ENCODE data around the gene TIMP1. TPM values are rescaled to one million over a fixed set of nuclear protein-coding genes. Genes with fewer than 3 reads are reported as not detected.

Gene TIMP1
- total and polyA plus RNA-seq, 2 experiments from 2014 or later, result 39.0 to 117 TPM

Small RNAs within 50 kb of the gene (microRNA-seq; reads per million reads assigned to microRNA genes)
- gene MIR4769, result not detected

Small RNAs within 50 kb of the gene (small RNA-seq; reads per million reads assigned to genes)
- gene MIR4769 (ENCODE audit: low replicate concordance), result not detected

Other genes starting within 250 kb of the TIMP1 start
- 1.2 and 1.5 TPM in 2 replicates for gene ZNF157, start 211.9 kb upstream of the TIMP1 start, total RNA-seq (2014; rRNA removed; shearing (Covaris generic))
- gene ZNF157, start 211.9 kb upstream of the TIMP1 start, polyA plus RNA-seq (2016; fragmentation: Nextera tagmentation; extraction: Ambion mirVana), result 0.68 and 0.70 TPM in 2 replicates
- gene ZNF41, start 99.2 kb upstream of the TIMP1 start, total RNA-seq (2014; rRNA removed; shearing (Covaris generic)), result 6.3 and 6.4 TPM in 2 replicates
- gene ZNF41, start 99.2 kb upstream of the TIMP1 start, polyA plus RNA-seq (2016; fragmentation: Nextera tagmentation; extraction: Ambion mirVana), result 1.1 and 2.0 TPM in 2 replicates
- gene ARAF, start 21.2 kb upstream of the TIMP1 start, total RNA-seq (2014; rRNA removed; shearing (Covaris generic)), result 18.0 and 28.2 TPM in 2 replicates
- 35.9 and 43.9 TPM in 2 replicates for gene ARAF, start 21.2 kb upstream of the TIMP1 start, polyA plus RNA-seq (2016; fragmentation: Nextera tagmentation; extraction: Ambion mirVana)
- gene SYN1, start 37.4 kb downstream of the TIMP1 start, total RNA-seq (2014; rRNA removed; shearing (Covaris generic)), result 4.7 and 6.7 TPM in 2 replicates
- 3.6 and 7.1 TPM in 2 replicates for gene SYN1, start 37.4 kb downstream of the TIMP1 start, polyA plus RNA-seq (2016; fragmentation: Nextera tagmentation; extraction: Ambion mirVana)
- gene CFP, start 47.5 kb downstream of the TIMP1 start, total RNA-seq (2014; rRNA removed; shearing (Covaris generic)), result 1.9 and 2.2 TPM in 2 replicates
- 1.8 and 2.1 TPM in 2 replicates for gene CFP, start 47.5 kb downstream of the TIMP1 start, polyA plus RNA-seq (2016; fragmentation: Nextera tagmentation; extraction: Ambion mirVana)
- gene ELK1, start 68.1 kb downstream of the TIMP1 start, total RNA-seq (2014; rRNA removed; shearing (Covaris generic)), result 24.4 and 39.5 TPM in 2 replicates
- gene ELK1, start 68.1 kb downstream of the TIMP1 start, polyA plus RNA-seq (2016; fragmentation: Nextera tagmentation; extraction: Ambion mirVana), result 17.9 and 19.2 TPM in 2 replicates
- gene UXT, start 76.7 kb downstream of the TIMP1 start, total RNA-seq (2014; rRNA removed; shearing (Covaris generic)), result 58.4 and 64.5 TPM in 2 replicates
- 134 and 141 TPM in 2 replicates for gene UXT, start 76.7 kb downstream of the TIMP1 start, polyA plus RNA-seq (2016; fragmentation: Nextera tagmentation; extraction: Ambion mirVana)

All from GM23338 (cell line).